HEK293 (cell line): ENCODE measurements around the gene SMAD1.

ENCODE experiments used
- CTCF ChIA-PET: fragments of 350-600 bp; formaldehyde crosslinking; extraction: SDS; loops from one replicate; lab custom pipeline; 2021; ENCODE audit warnings: antibody characterized with exemption; lab: Yijun Ruan, JAX
- POLR2A ChIA-PET: fragments of 300-600 bp; formaldehyde crosslinking; extraction: SDS; loops from one replicate; lab custom pipeline; 2020; ENCODE audit warnings: antibody characterized with exemption, inconsistent platforms; lab: Yijun Ruan, JAX
- H3K27ac ChIP-seq: fragments of 200-500 bp; sonication (Bioruptor generic); 2 replicates; pipeline ENCODE4 v1.5.1; 2014; ENCODE audit warnings: low read depth, low read length, control low read depth, inconsistent platforms; ENCODE audit errors: extremely low read depth
- H3K36me3 ChIP-seq, 2 experiments: fragments of 200-500 bp in 1 of 2; sonication (Bioruptor generic) in 1 of 2; 1 replicate in 1 of 2; 2 replicates in 1 of 2; pipeline ENCODE4 v1.5.1; 2014 to 2017; ENCODE audit warnings: inconsistent platforms in 2 of 2, low read length in 2 of 2; ENCODE audit not compliant: control insufficient read depth in 2 of 2, insufficient read depth in 1 of 2
- H3K4me1 ChIP-seq: fragments of 200-500 bp; sonication (Bioruptor generic); 2 replicates; pipeline ENCODE4 v1.5.1; 2014; ENCODE audit warnings: mild to moderate bottlenecking, low read length, inconsistent platforms; ENCODE audit not compliant: control insufficient read depth, insufficient read depth
- H3K4me3 ChIP-seq: 2 replicates; pipeline ENCODE4 v1.5.1; 2011; ENCODE audit warnings: low read depth, mild to moderate bottlenecking, control low read depth, low read length, moderate library complexity
- H3K9me3 ChIP-seq: fragments of 200-500 bp; sonication (Bioruptor generic); 2 replicates; pipeline ENCODE4 v1.5.1; 2014; ENCODE audit warnings: low read depth, low read length, inconsistent platforms; ENCODE audit not compliant: control insufficient read depth, insufficient read depth
- AEBP2 ChIP-seq: fragments of 450-650 bp; formaldehyde crosslinking; IDR thresholded peaks from 2 replicates; pipeline ENCODE4 v1.5.1; 2016; ENCODE audit warnings: missing biosample characterization, missing genetic modification characterization, borderline replicate concordance
- INSM2 ChIP-seq: fragments of 450-650 bp; formaldehyde crosslinking; IDR thresholded peaks from 2 replicates; pipeline ENCODE4 v1.5.1; 2016; ENCODE audit warnings: missing biosample characterization, missing genetic modification characterization
- KLF8 ChIP-seq: fragments of 450-650 bp; formaldehyde crosslinking; IDR thresholded peaks from 2 replicates; pipeline ENCODE4 v1.5.1; 2016; ENCODE audit warnings: missing biosample characterization, missing genetic modification characterization
- RBAK ChIP-seq: fragments of 450-650 bp; formaldehyde crosslinking; IDR thresholded peaks from 2 replicates; pipeline ENCODE4 v1.5.1; 2016; ENCODE audit warnings: missing biosample characterization, missing genetic modification characterization
- ZBTB17 ChIP-seq: fragments of 450-650 bp; formaldehyde crosslinking; IDR thresholded peaks from 2 replicates; pipeline ENCODE4 v1.5.1; 2016; ENCODE audit warnings: missing biosample characterization, missing genetic modification characterization
- ZBTB8A ChIP-seq: fragments of 450-650 bp; formaldehyde crosslinking; IDR thresholded peaks from 2 replicates; pipeline ENCODE4 v1.5.1; 2016; ENCODE audit warnings: missing biosample characterization, missing genetic modification characterization
- ZNF114 ChIP-seq: fragments of 450-650 bp; formaldehyde crosslinking; IDR thresholded peaks from 2 replicates; pipeline ENCODE4 v1.5.0; 2017; ENCODE audit warnings: missing biosample characterization, missing genetic modification characterization
- ZNF174 ChIP-seq: fragments of 450-650 bp; formaldehyde crosslinking; IDR thresholded peaks from 2 replicates; pipeline ENCODE4 v1.5.0; 2017; ENCODE audit warnings: missing biosample characterization, mild to moderate bottlenecking, missing genetic modification characterization
- ZNF2 ChIP-seq: fragments of 450-650 bp; formaldehyde crosslinking; IDR thresholded peaks from 2 replicates; pipeline ENCODE4 v1.5.1; 2016; ENCODE audit warnings: missing biosample characterization, missing genetic modification characterization
- ZNF211 ChIP-seq: fragments of 450-650 bp; formaldehyde crosslinking; IDR thresholded peaks from 2 replicates; pipeline ENCODE4 v1.5.1; 2016; ENCODE audit warnings: low read depth, missing biosample characterization, missing genetic modification characterization
- ZNF24 ChIP-seq: fragments of 450-650 bp; formaldehyde crosslinking; IDR thresholded peaks from 2 replicates; pipeline ENCODE4 v1.5.1; 2016; ENCODE audit warnings: missing biosample characterization, missing genetic modification characterization
- ZNF274 ChIP-seq, 2 experiments: fragments of 200-500 bp in 1 of 2; fragments of 450-650 bp in 1 of 2; sonication (Bioruptor generic) in 1 of 2; formaldehyde crosslinking in 1 of 2; IDR thresholded peaks; 2 replicates each; pipeline versions ENCODE4 v1.5.1 to v1.6.1; 2014 to 2016; ENCODE audit warnings: borderline replicate concordance in 1 of 2, inconsistent platforms in 1 of 2, low read length in 1 of 2, missing biosample characterization in 1 of 2, missing genetic modification characterization in 1 of 2
- ZNF292 ChIP-seq: fragments of 450-650 bp; formaldehyde crosslinking; IDR thresholded peaks from 2 replicates; pipeline ENCODE4 v1.5.1; 2016; ENCODE audit warnings: low read depth, missing biosample characterization, missing genetic modification characterization, borderline replicate concordance
- ZNF518A ChIP-seq: fragments of 450-650 bp; formaldehyde crosslinking; conservative IDR thresholded peaks from 2 replicates; pipeline ENCODE4 v1.5.1; 2016; ENCODE audit warnings: low read depth, missing biosample characterization, missing genetic modification characterization
- ZNF521 ChIP-seq: fragments of 450-650 bp; formaldehyde crosslinking; IDR thresholded peaks from 2 replicates; pipeline ENCODE4 v1.5.1; 2017; ENCODE audit warnings: missing biosample characterization, mild to moderate bottlenecking, missing genetic modification characterization
- ZNF560 ChIP-seq: fragments of 450-650 bp; formaldehyde crosslinking; IDR thresholded peaks from 2 replicates; pipeline ENCODE4 v1.5.1; 2017; ENCODE audit warnings: missing biosample characterization, missing genetic modification characterization, borderline replicate concordance
- ZNF580 ChIP-seq: fragments of 450-650 bp; formaldehyde crosslinking; IDR thresholded peaks from 2 replicates; pipeline ENCODE4 v1.5.1; 2016; ENCODE audit warnings: missing biosample characterization, missing genetic modification characterization
- ZNF585B ChIP-seq: fragments of 450-650 bp; formaldehyde crosslinking; IDR thresholded peaks from 2 replicates; pipeline ENCODE4 v1.5.1; 2016; ENCODE audit warnings: missing biosample characterization, missing genetic modification characterization
- ZNF626 ChIP-seq: fragments of 450-650 bp; sonication (Bioruptor Pico); formaldehyde crosslinking; IDR thresholded peaks from 2 replicates; pipeline ENCODE4 v1.5.1; 2018; ENCODE audit warnings: missing biosample characterization, missing genetic modification characterization, inconsistent platforms
- ZNF670 ChIP-seq: fragments of 450-650 bp; formaldehyde crosslinking; IDR thresholded peaks from 2 replicates; pipeline ENCODE4 v1.5.1; 2016; ENCODE audit warnings: missing biosample characterization, missing genetic modification characterization, low read depth
- ZNF837 ChIP-seq: fragments of 450-650 bp; formaldehyde crosslinking; IDR thresholded peaks from 2 replicates; pipeline ENCODE4 v1.5.1; 2016; ENCODE audit warnings: missing biosample characterization, missing genetic modification characterization
- ZSCAN23 ChIP-seq: fragments of 450-650 bp; formaldehyde crosslinking; IDR thresholded peaks from 2 replicates; pipeline ENCODE4 v1.5.1; 2016; ENCODE audit warnings: missing biosample characterization, missing genetic modification characterization
- ZSCAN4 ChIP-seq: fragments of 450-650 bp; formaldehyde crosslinking; IDR thresholded peaks from 2 replicates; pipeline ENCODE4 v1.5.1; 2017; ENCODE audit warnings: missing biosample characterization, missing genetic modification characterization

SMAD1 gene

GRCh38 chr4:145583191-145584055 lies 101.8 kb downstream of the SMAD1 start:
- ChIA-PET POLR2A (no interaction called here), CTCF (no interaction called here)
- H3K27ac ChIP-seq, result no peak overlapping the region
- H3K36me3 ChIP-seq, result no peaks in the 10 kb centered on the region
- no peaks in the 10 kb centered on the region for H3K4me1 ChIP-seq
- H3K4me3 ChIP-seq, result no peak overlapping the region
- H3K9me3 ChIP-seq, result no peaks in the 10 kb centered on the region
- TF ChIP-seq ZNF114 (no peak), ZSCAN4 (tag by site-specific recombination) (no peak), ZNF292 (tag by site-specific recombination) (no peak), ZBTB17 (tag by site-specific recombination) (no peak), ZNF580 (tag by site-specific recombination) (no peak), ZNF518A (no peak), AEBP2 (no peak), ZNF560 (tag by site-specific recombination) (no peak), KLF8 (no peak), ZNF670 (tag by site-specific recombination) (no peak)

- no peak overlapping the region for H3K4me3 ChIP-seq
- H3K4me1 ChIP-seq, result no peaks in the 10 kb centered on the region
- H3K27ac ChIP-seq, result no peak overlapping the region
- ChIA-PET POLR2A (no interaction called here), CTCF (interaction anchor here (0.9 kb wide), 1 partner anchor 32 kb away, joined by 3 read pairs; no protein-coding TSS in a partner anchor)
- no peaks in the 10 kb centered on the region for H3K9me3 ChIP-seq
- no peaks in the 10 kb centered on the region for H3K36me3 ChIP-seq
- TF ChIP-seq RBAK (tag by site-specific recombination) (no peak), ZNF2 (no peak), ZSCAN23 (no peak), ZNF585B (no peak), INSM2 (tag by site-specific recombination) (no peak), ZNF174 (tag by site-specific recombination) (no peak), ZNF274 (IDR thresholded peaks at IDR 0.05; ENCODE audit: low read length) (no peak), ZNF274 (tag by site-specific recombination; IDR thresholded peaks at IDR 0.05; ENCODE audit: borderline replicate concordance) (no peak), ZNF292 (tag by site-specific recombination) (no peak), ZNF626 (no peak), ZBTB8A (tag by site-specific recombination) (no peak), ZNF24 (no peak), ZNF837 (tag by site-specific recombination) (no peak), ZNF521 (tag by site-specific recombination) (no peak), ZNF211 (tag by site-specific recombination) (no peak)
Observed at GRCh38 chr4:145587088-145587754, 105.6 kb downstream of the SMAD1 start.
